Left ventricle myocardium inferior (tissue), 1 donor: ENCODE measurements around the gene PARP16. TPM values are rescaled to one million over a fixed set of nuclear protein-coding genes. Genes with fewer than 3 reads are reported as not detected.
A peak's percentile ranks its signal among the peaks of the same experiment; 100 is the strongest.

Experiments used
- DNase-seq: peaks from one replicate; pipeline ENCODE4 v3.0.0-alpha.2; 2020
- H3K27ac ChIP-seq: fragments of 200-600 bp; replicated peaks from 2 replicates; pipeline ENCODE4 v1.8.0; 2021
- H3K27me3 ChIP-seq: fragments of 200-600 bp; 2 replicates; pipeline ENCODE4 v1.8.0; 2021; ENCODE audit warnings: low read depth
- H3K36me3 ChIP-seq: fragments of 200-600 bp; 2 replicates; pipeline ENCODE4 v1.8.0; 2021
- H3K4me1 ChIP-seq: fragments of 200-600 bp; 2 replicates; pipeline ENCODE4 v1.8.0; 2021
- H3K4me3 ChIP-seq: fragments of 200-600 bp; 2 replicates; pipeline ENCODE4 v1.8.0; 2021; ENCODE audit warnings: mild to moderate bottlenecking, moderate library complexity
- H3K9me3 ChIP-seq: fragments of 200-600 bp; replicated peaks from 2 replicates; pipeline ENCODE4 v1.8.0; 2021
- CTCF ChIP-seq: fragments of 200-600 bp; IDR thresholded peaks from 2 replicates; pipeline ENCODE4 v1.8.0; 2021; ENCODE audit warnings: antibody characterized with exemption, mild to moderate bottlenecking, borderline replicate concordance
- intact Hi-C: fragments of 100-400 bp; cut with micrococcal nuclease; formaldehyde crosslinking; loops from one replicate; pipeline ENCODE4 v1.11.0; 2022
- total RNA-seq: library from RNA; stranded (reverse); fragmentation: NEBNext Ultra II Directional; extraction: Animal tissue kit (Norgen Biotek cat#: 25700); gene quantifications from one replicate; pipeline ENCODE4 v1.2.1, GENCODE V29; 2021
- donor health status: DM: no; HTN: yes; CAD: no; lungs with severe emphysema.

PARP16 gene
- total RNA-seq, 1 donor from 2014 or later: 4.6 TPM

GRCh38 chr15:65211482-65211982 lies 75.2 kb downstream of the PARP16 start:
- TF ChIP-seq CTCF: no peak
- Histone ChIP-seq H3K36me3 (no peaks in the 10 kb centered on the region), H3K4me3 (peak overlapping the region; percentile 25), H3K27ac (peak overlapping the region; percentile 72), H3K4me1 (peaks cover 16% of the 10 kb centered on the region), H3K9me3 (no peaks in the 10 kb centered on the region), H3K27me3 (no peaks in the 10 kb centered on the region)
- DNase-seq: peak; percentile 53
- intact Hi-C loops: no loop called here

GRCh38 chr15:65210770-65211481 lies 75.8 kb downstream of the PARP16 start, which contains the start of gene CILP:
CILP (minus strand) TSS chr15:65211473; CDS start chr15:65209755, 1,718 bp downstream.
- Histone ChIP-seq H3K4me3 (peak within 1 kb of the TSS; percentile 25), H3K4me1 (peaks cover 16% of the 10 kb centered on the region), H3K9me3 (no peaks in the 10 kb centered on the region), H3K36me3 (no peaks in the 10 kb centered on the region), H3K27me3 (no peaks in the 10 kb centered on the region), H3K27ac (peak within 1 kb of the TSS; percentile 72)
- intact Hi-C loops: no loop called here
- DNase-seq: no peak
- no peak for TF ChIP-seq CTCF

GRCh38 chr15:65209701-65210643 lies 76.7 kb downstream of the PARP16 start:
- H3K27me3 ChIP-seq: no peaks in the 10 kb centered on the region
- H3K4me3 ChIP-seq: peak overlapping the region; percentile 25
- peak; percentile 35 for DNase-seq
- intact Hi-C loops: no loop called here
- H3K9me3 ChIP-seq: no peaks in the 10 kb centered on the region
- H3K36me3 ChIP-seq: no peaks in the 10 kb centered on the region
- TF ChIP-seq CTCF: no peak
- H3K27ac ChIP-seq: peak overlapping the region; percentile 72
- peaks cover 16% of the 10 kb centered on the region for H3K4me1 ChIP-seq

GRCh38 chr15:65208647-65209046 lies 78.0 kb downstream of the PARP16 start:
- Histone ChIP-seq H3K4me1 (peaks cover 16% of the 10 kb centered on the region), H3K27ac (no peak overlapping the region), H3K27me3 (no peaks in the 10 kb centered on the region), H3K9me3 (no peaks in the 10 kb centered on the region), H3K4me3 (no peak overlapping the region), H3K36me3 (no peaks in the 10 kb centered on the region)
- DNase-seq: no peak
- TF ChIP-seq CTCF: no peak
- intact Hi-C loops: no loop called here

Other genes starting within 250 kb of the PARP16 start
- not detected for gene SLC51B, start 241.5 kb downstream of the PARP16 start, total RNA-seq
- gene RASL12, start 218.9 kb downstream of the PARP16 start, total RNA-seq: 12.9 TPM
- gene KBTBD13, start 210.1 kb downstream of the PARP16 start, total RNA-seq: 5.2 TPM
- 1.8 TPM for gene UBAP1L, start 171.7 kb downstream of the PARP16 start, total RNA-seq
- 14.5 TPM for gene PDCD7, start 153.1 kb downstream of the PARP16 start, total RNA-seq
- gene CLPX, start 101.5 kb downstream of the PARP16 start, total RNA-seq: 52.5 TPM
- 7.3 TPM for gene CILP, start 75.4 kb downstream of the PARP16 start, total RNA-seq
- gene RNU5A-1, start 9.2 kb upstream of the PARP16 start, total RNA-seq: not detected
- 40.3 TPM for gene RNU5B-1, start 17.8 kb upstream of the PARP16 start, total RNA-seq
- 0.16 TPM for gene IGDCC3, start 91.1 kb upstream of the PARP16 start, total RNA-seq
- 0.96 TPM for gene IGDCC4, start 136.1 kb upstream of the PARP16 start, total RNA-seq
- gene DPP8, start 230.8 kb upstream of the PARP16 start, total RNA-seq: 39.9 TPM
- gene HACD3, start 243.6 kb upstream of the PARP16 start, total RNA-seq: 8.9 TPM